Stimulated activated CD4-positive, alpha-beta T cell treated with anti-CD3 and anti-CD28 coated beads, Interleukin-4, amount 100 ng/mL, for 4 hours (primary cell): ENCODE results near the gene SF3B6.
A peak's percentile ranks its signal among the peaks of the same experiment; 100 is the strongest.

Source experiments
- DNase-seq, 2 experiments: peaks; one replicate each; pipeline ENCODE4 v3.0.0-alpha.2; 2020

Gene SF3B6

GRCh38 chr2:24088821-24089359 is 12.8 kb upstream of the SF3B6 start:
- DNase-seq, result no peak

GRCh38 chr2:24087032-24087431 is 10.9 kb upstream of the SF3B6 start:
- DNase-seq, result no peak

GRCh38 chr2:24086241-24086640 is 10.1 kb upstream of the SF3B6 start:
- DNase-seq, result no peak

GRCh38 chr2:24085200-24085489 is 9.0 kb upstream of the SF3B6 start:
- DNase-seq, result no peak

GRCh38 chr2:24084386-24085199 is 8.5 kb upstream of the SF3B6 start, which contains the start of gene TP53I3:
Gene TP53I3 (minus strand): TSS chr2:24084834. CDS start chr2:24084326, 508 bp downstream.
- DNase-seq, result peak; percentile 64 to 83

DNA sequence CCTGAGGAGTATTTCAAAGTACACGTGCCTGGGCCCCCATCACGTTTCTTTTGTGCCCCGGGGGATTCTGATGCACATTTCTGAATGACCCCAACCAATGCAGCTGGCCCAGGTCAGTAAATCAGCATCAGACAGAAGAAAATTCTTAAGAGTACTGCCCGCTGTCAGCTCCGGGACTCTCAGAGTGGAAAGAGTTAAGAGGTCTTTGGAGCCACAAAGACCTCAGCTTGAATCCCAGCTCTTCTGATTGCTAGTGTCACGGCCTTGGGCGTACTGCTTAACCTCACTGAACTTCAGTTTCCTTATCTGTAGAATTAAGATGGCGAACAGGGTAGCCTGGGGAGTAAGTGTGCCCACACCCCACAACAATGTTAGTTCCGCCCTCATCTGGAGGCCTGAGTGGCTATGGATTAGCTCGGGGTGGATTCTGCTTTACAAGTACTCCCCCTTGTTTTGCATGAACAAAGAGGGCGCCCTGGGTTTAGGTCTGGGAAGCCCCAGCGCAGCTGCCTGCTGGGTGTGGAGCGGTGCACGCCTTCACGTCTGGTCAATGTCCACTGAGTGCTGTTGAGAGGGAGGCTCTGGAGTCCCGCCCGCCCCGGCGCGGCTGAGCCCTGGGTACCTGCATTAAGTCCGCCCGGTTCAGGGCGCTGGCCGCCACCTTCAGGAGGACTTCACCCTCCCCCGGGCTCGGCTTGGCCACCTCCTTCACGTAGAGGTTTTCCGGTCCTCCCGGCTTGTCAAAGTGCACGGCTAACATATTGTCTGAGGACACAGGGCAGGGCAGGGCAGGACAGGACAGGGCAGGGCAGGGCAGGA is 7.7 kb upstream of the SF3B6 start:
- DNase-seq, result no peak

DNA sequence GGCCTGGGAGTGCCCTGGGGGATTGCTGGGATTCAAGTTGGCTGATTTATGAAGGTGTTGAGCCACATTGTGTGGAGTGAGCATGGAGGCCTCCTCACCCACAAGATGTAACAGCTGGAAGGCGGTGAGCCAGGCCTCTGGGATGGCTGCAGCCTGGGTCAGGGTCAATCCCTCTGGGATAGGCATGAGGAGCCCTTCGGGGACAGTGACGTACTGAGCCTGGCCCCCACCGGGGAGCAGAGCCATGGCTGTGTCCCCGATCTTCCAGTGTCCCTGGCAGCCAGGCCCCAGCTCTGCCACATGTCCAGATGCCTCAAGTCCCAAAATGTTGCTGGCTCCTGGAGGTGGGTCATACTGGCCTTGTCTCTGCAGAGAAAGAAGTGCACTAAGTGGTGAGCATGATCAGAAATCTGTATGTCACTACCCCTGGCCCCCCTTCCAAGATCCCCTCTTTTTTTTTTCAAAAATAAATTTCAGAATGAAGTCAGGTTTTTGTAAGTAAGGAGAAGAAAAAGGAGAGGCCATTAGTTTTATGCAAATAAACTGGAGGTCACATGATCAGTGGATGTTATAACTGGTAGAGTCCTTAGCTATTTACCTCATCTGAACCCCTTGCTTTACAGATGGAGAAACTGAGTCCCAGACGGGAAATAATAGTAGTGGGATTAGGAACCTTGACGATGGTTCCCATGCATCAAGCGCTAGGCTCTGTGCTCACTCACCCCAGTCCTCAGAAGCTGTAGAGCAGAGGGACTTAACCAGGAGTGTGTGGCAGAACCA is 6.9 kb upstream of the SF3B6 start:
- DNase-seq, result no peak

- no peak for DNase-seq
These were observed 4.6 kb upstream of the SF3B6 start for GRCh38 chr2:24080701-24081100.

- no peak for DNase-seq
These were observed 1.8 kb upstream of the SF3B6 start for GRCh38 chr2:24077879-24078278.

- DNase-seq, result no peak
These were observed 1.4 kb upstream of the SF3B6 start for GRCh38 chr2:24077535-24077877.

DNA sequence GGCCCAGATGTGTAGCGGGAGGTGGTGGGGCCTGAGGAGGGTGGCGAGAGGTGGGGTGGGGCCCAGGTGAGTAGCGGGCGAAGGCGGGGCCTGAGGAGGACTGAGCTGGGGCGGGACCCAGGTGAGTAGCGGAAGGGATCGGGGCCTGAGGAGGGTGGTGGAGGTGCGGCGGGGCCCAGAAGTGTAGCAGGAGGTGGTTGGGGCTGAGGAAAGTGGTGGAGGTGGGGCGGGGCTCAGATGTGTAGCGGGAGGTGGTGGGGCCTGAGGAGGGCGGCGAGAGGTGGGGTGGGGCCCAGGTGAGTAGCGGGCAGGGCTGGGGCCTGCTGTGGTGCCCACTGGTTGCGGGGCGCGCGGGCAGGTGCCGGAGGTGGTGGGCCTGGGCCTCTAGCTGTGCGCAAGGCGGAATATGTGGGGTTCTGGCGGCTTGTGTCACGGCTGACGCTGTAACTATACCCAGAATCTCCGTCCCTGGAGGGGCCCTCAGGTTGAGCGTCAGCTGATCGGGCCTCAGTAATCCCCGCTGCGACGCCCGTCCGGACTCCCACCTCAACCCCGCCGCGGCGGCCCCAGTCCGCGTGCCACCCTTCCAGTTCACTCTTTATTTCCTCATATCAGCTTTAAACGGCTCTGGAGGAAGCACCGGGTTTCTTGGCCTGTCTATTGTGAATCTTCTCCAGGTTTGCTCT is 866 bp upstream of the SF3B6 start:
- no peak for DNase-seq

DNA sequence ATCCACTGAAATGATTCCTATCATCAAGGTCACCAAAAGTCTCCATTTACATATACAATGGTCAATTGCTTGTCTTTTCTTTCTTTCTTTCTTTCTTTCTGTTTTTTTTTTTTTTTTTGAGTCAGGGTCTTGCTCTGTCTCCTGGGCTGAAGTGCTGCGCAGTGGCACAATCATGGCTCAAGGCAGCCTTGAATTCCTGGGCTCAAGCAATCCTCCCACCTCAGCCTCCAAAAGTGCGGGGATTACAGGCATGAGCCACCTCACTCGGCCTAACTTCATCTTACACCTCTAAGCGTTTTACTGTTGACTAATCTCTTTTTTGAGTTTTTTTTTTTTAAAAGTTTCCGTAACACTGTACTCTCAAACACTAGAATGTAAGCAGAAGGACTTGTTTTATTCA is 867 bp downstream of the SF3B6 start:
- DNase-seq, result no peak

- DNase-seq, result no peak
These were observed 2.3 kb downstream of the SF3B6 start for GRCh38 chr2:24073816-24074215.

- no peak for DNase-seq
These were observed 3.9 kb downstream of the SF3B6 start for GRCh38 chr2:24072259-24072658.

- no peak for DNase-seq
These were observed 10.8 kb downstream of the SF3B6 start for GRCh38 chr2:24065341-24065740.

- no peak for DNase-seq
These were observed 17.4 kb downstream of the SF3B6 start for GRCh38 chr2:24058564-24059271.

GRCh38 chr2:24055750-24056149 is 20.4 kb downstream of the SF3B6 start:
- DNase-seq, result no peak

DNA sequence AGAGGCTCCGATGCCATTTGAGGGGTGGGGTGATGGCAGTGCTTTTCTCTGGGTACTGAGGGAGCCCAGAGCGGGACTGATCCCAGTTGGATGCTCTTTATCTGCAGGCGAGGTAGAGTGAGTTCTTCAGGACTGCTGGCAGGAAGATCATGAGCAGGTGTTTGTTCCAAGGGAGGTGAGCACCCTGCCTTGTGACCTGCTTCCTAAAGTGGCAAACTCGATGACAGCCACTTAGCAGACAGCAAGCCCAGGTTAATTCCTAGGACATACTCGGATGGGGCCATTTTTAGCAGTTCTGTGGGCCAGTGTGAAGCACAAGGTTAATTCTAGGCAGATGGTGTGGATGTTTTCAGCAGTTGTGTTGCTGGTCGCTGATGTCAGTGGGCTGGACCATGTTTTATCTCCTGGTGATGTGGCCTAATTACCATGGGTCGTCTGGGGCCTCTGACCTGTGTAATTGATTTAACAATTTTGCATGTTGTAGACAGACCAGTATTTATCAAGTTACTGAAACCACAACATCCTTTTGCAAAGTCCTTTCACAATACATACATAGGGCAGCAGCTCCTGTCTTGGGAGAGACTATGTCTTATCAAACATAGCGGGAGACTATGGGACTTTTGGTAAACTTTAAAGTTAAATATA is 21.6 kb downstream of the SF3B6 start:
- no peak for DNase-seq

- DNase-seq, result no peak
These were observed 23.2 kb downstream of the SF3B6 start for GRCh38 chr2:24052951-24053350.

DNA sequence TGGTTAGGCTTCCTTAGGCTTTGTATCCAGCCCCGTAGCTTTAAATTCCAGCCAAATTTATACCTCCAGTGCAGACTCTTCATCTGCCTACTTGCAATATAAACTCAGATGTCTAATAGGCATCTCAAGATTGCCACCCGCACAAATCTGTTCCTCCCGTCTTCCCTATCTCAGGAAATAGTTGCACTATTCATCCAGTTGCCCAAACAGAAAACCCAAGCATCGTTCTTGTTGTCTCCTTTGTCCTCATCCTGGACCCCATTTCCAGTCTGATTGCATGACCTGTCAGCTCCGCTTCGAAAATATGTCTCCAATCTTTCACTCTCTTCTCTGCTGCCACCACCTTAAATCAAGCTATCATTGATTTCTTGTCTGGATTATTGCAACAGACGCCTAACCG is 24.3 kb downstream of the SF3B6 start:
- DNase-seq, result no peak
